ENCODE data around the gene PLCB1.
"Not testable (repeated sequence)": the region's sequence is repeated elsewhere in the genome, so short reads cannot be mapped to it uniquely, and the experiment has no call there.

The PLCB1 gene

GRCh38 chr20:8837396-8837795 lies 705.3 kb downstream of the PLCB1 start:
- no peak for DNase-seq (ENCODE audit: low spot score)

- DNase-seq (ENCODE audit: low spot score): no peak
These were observed 710.5 kb downstream of the PLCB1 start for GRCh38 chr20:8842525-8842924.

- DNase-seq (ENCODE audit: low spot score): no peak
These were observed 712.1 kb downstream of the PLCB1 start for GRCh38 chr20:8844179-8844578.

- DNase-seq (ENCODE audit: low spot score): no peak
These were observed 717.9 kb downstream of the PLCB1 start for GRCh38 chr20:8849990-8850389.

GRCh38 chr20:8851446-8851845 lies 719.4 kb downstream of the PLCB1 start:
- no peak for DNase-seq (ENCODE audit: low spot score)

- DNase-seq (ENCODE audit: low spot score): not testable (repeated sequence)
These were observed 719.9 kb downstream of the PLCB1 start for GRCh38 chr20:8851919-8852318.

GRCh38 chr20:8853211-8853610 lies 721.1 kb downstream of the PLCB1 start:
- not testable (repeated sequence) for DNase-seq (ENCODE audit: low spot score)

- peak; percentile 69 for DNase-seq (ENCODE audit: low spot score)
These were observed 721.8 kb downstream of the PLCB1 start for GRCh38 chr20:8853805-8854338.

- no peak for DNase-seq (ENCODE audit: low spot score)
These were observed 722.5 kb downstream of the PLCB1 start for GRCh38 chr20:8854571-8854970.

- DNase-seq (ENCODE audit: low spot score): no peak
These were observed 723.2 kb downstream of the PLCB1 start for GRCh38 chr20:8855315-8855714.

GRCh38 chr20:8856668-8857067 lies 724.6 kb downstream of the PLCB1 start:
- no peak for DNase-seq (ENCODE audit: low spot score)

GRCh38 chr20:8858181-8858787 lies 726.2 kb downstream of the PLCB1 start:
- no peak for DNase-seq (ENCODE audit: low spot score)

- DNase-seq (ENCODE audit: low spot score): no peak
These were observed 728.0 kb downstream of the PLCB1 start for GRCh38 chr20:8860011-8860495.

GRCh38 chr20:8862092-8862491 lies 730.0 kb downstream of the PLCB1 start:
- no peak for DNase-seq (ENCODE audit: low spot score)

- DNase-seq (ENCODE audit: low spot score): no peak
These were observed 733.6 kb downstream of the PLCB1 start for GRCh38 chr20:8865636-8866035.

- DNase-seq (ENCODE audit: low spot score): no peak
These were observed 735.1 kb downstream of the PLCB1 start for GRCh38 chr20:8867038-8867740.

- no peak for DNase-seq (ENCODE audit: low spot score)
These were observed 738.6 kb downstream of the PLCB1 start for GRCh38 chr20:8870652-8871051.

GRCh38 chr20:8874437-8874836 lies 742.4 kb downstream of the PLCB1 start:
- DNase-seq (ENCODE audit: low spot score): no peak

- DNase-seq (ENCODE audit: low spot score): no peak
These were observed 743.5 kb downstream of the PLCB1 start for GRCh38 chr20:8875586-8875985.

- DNase-seq (ENCODE audit: low spot score): no peak
These were observed 744.3 kb downstream of the PLCB1 start for GRCh38 chr20:8876366-8876765.

GRCh38 chr20:8877294-8877693 lies 745.2 kb downstream of the PLCB1 start:
- no peak for DNase-seq (ENCODE audit: low spot score)

GRCh38 chr20:8879669-8880068 lies 747.6 kb downstream of the PLCB1 start:
- DNase-seq (ENCODE audit: low spot score): no peak

GRCh38 chr20:8880085-8880853 lies 748.2 kb downstream of the PLCB1 start:
- DNase-seq (ENCODE audit: low spot score): no peak
